Vagina (tissue), 2 donors: ENCODE measurements around the gene FGGY.

ENCODE experiments used
- CTCF ChIP-seq, 3 experiments: fragments of 450-650 bp in 2 of 3; fragments of 200-600 bp in 1 of 3; sonication (generic) in 1 of 3; IDR thresholded peaks; one replicate each; pipeline ENCODE4 v1.5.1; 2017 to 2019; ENCODE audit warnings: antibody characterized with exemption in 3 of 3, mild to moderate bottlenecking in 2 of 3, moderate library complexity in 2 of 3
- POLR2A ChIP-seq, 2 donors: fragments of 450-650 bp; IDR thresholded peaks; one replicate each; pipeline ENCODE4 v1.6.1; 2017; ENCODE audit warnings: antibody characterized with exemption in 2 of 2, mild to moderate bottlenecking in 2 of 2, moderate library complexity in 2 of 2

DNA sequence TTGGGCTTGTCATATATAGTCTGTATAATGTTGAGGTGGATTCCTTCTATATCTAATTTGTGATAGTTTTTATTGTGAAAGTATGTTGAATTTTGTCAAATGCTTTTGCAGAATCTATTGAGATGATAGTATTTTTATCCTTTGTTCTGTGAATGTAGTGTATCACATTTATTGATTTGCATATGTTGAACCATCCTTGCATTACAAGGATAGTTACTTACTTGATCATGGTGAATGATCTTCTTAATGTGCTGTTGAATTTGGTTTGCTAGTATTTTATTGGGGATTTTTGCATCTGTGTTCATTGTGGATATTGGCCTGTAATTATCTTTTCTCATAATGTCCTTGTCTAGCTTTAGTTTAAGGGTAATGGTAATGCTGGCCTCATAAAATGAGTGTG is 8.3 kb downstream of the FGGY start:
- TF ChIP-seq CTCF (IDR thresholded peaks at IDR 0.05): no peak
- TF ChIP-seq POLR2A (IDR thresholded peaks at IDR 0.05): no peak
